ENCODE results near the gene SORCS2. TPM values are rescaled to one million over a fixed set of nuclear protein-coding genes. Genes with fewer than 3 reads are reported as not detected.

SORCS2 gene
- total RNA-seq, 4 donors from 2014 or later = 0.07 to 1.2 (median 0.11) TPM

GRCh38 chr4:7166981-7167700 is 25.2 kb upstream of the SORCS2 start:
- ATAC-seq = no peak
- in situ Hi-C loops (cut with MboI; ENCODE audit: low sequenced_read_pairs in 4 of 4) = no loop called here
- intact Hi-C loops (cut with DNase I; ENCODE audit: low total_unique reads) = no loop called here
- H3K27me3 ChIP-seq = no peaks in the 10 kb centered on the region
- DNase-seq = no peak
- H3K36me3 ChIP-seq = no peaks in the 10 kb centered on the region
- H3K27ac ChIP-seq = no peak overlapping the region
- H3K4me3 ChIP-seq = no peak overlapping the region
- no peaks in the 10 kb centered on the region for H3K9me3 ChIP-seq
- no peaks in the 10 kb centered on the region for H3K4me1 ChIP-seq
- TF ChIP-seq CTCF (IDR thresholded peaks at IDR 0.05 in 4 of 5, conservative IDR thresholded peaks at IDR 0.05 in 1 of 5) (no peak), POLR2A (IDR thresholded peaks at IDR 0.05) (no peak)

GRCh38 chr4:7167706-7168105 is 24.6 kb upstream of the SORCS2 start:
- Histone ChIP-seq H3K9me3 (no peaks in the 10 kb centered on the region), H3K27me3 (no peaks in the 10 kb centered on the region), H3K4me1 (no peaks in the 10 kb centered on the region), H3K27ac (no peak overlapping the region), H3K4me3 (no peak overlapping the region), H3K36me3 (no peaks in the 10 kb centered on the region)
- intact Hi-C loops (cut with DNase I; ENCODE audit: low total_unique reads) (no loop called here), in situ Hi-C loops (cut with MboI; ENCODE audit: low sequenced_read_pairs in 4 of 4) (no loop called here)
- TF ChIP-seq POLR2A (IDR thresholded peaks at IDR 0.05) (no peak), CTCF (IDR thresholded peaks at IDR 0.05 in 4 of 5, conservative IDR thresholded peaks at IDR 0.05 in 1 of 5) (no peak)
- no peak for ATAC-seq
- no peak for DNase-seq

GRCh38 chr4:7168106-7168505 is 24.2 kb upstream of the SORCS2 start:
- intact Hi-C loops (cut with DNase I; ENCODE audit: low total_unique reads) (no loop called here), in situ Hi-C loops (cut with MboI; ENCODE audit: low sequenced_read_pairs in 4 of 4) (no loop called here)
- ATAC-seq (no peak), DNase-seq (no peak)
- Histone ChIP-seq H3K36me3 (no peaks in the 10 kb centered on the region), H3K4me1 (no peaks in the 10 kb centered on the region), H3K27me3 (no peaks in the 10 kb centered on the region), H3K9me3 (no peaks in the 10 kb centered on the region), H3K27ac (no peak overlapping the region), H3K4me3 (no peak overlapping the region)
- TF ChIP-seq CTCF (IDR thresholded peaks at IDR 0.05 in 4 of 5, conservative IDR thresholded peaks at IDR 0.05 in 1 of 5) = no peak
- TF ChIP-seq POLR2A (IDR thresholded peaks at IDR 0.05) = no peak

- H3K4me3 ChIP-seq = no peak overlapping the region
- no peak overlapping the region for H3K27ac ChIP-seq
- ATAC-seq (no peak), DNase-seq (no peak)
- no peaks in the 10 kb centered on the region for H3K4me1 ChIP-seq
- H3K27me3 ChIP-seq = no peaks in the 10 kb centered on the region
- TF ChIP-seq POLR2A (IDR thresholded peaks at IDR 0.05) = no peak
- no peak for TF ChIP-seq CTCF (IDR thresholded peaks at IDR 0.05 in 4 of 5, conservative IDR thresholded peaks at IDR 0.05 in 1 of 5)
- no peaks in the 10 kb centered on the region for H3K9me3 ChIP-seq
- intact Hi-C loops (cut with DNase I; ENCODE audit: low total_unique reads) (no loop called here), in situ Hi-C loops (cut with MboI; ENCODE audit: low sequenced_read_pairs in 4 of 4) (no loop called here)
- no peaks in the 10 kb centered on the region for H3K36me3 ChIP-seq
Measured at GRCh38 chr4:7169134-7169533, 23.2 kb upstream of the SORCS2 start.

- H3K36me3 ChIP-seq = no peaks in the 10 kb centered on the region
- DNase-seq = no peak
- TF ChIP-seq POLR2A (IDR thresholded peaks at IDR 0.05) = no peak
- TF ChIP-seq CTCF (IDR thresholded peaks at IDR 0.05 in 4 of 5, conservative IDR thresholded peaks at IDR 0.05 in 1 of 5) = no peak
- ATAC-seq = no peak
- in situ Hi-C loops (cut with MboI; ENCODE audit: low sequenced_read_pairs in 4 of 4) (no loop called here), intact Hi-C loops (cut with DNase I; ENCODE audit: low total_unique reads) (no loop called here)
- H3K4me1 ChIP-seq = no peaks in the 10 kb centered on the region
- H3K9me3 ChIP-seq = no peaks in the 10 kb centered on the region
- H3K27me3 ChIP-seq = no peaks in the 10 kb centered on the region
- no peak overlapping the region for H3K27ac ChIP-seq
- no peak overlapping the region for H3K4me3 ChIP-seq
Measured at GRCh38 chr4:7170012-7170411, 22.3 kb upstream of the SORCS2 start.

Measured in gastrocnemius medialis (tissue), 4 donors.